K562 treated with DMSO at 1 percent for 24 hours (cell line): Measurements from ENCODE around the gene FTCDNL1. TPM values are rescaled to one million over a fixed set of nuclear protein-coding genes. Genes with fewer than 3 reads are reported as not detected.

ENCODE experiments used
- total RNA-seq: library from RNA; unstranded; fragments of 300-600 nt; gene quantifications from 2 replicates; pipeline ENCODE4 v1.2.3, GENCODE V29; 2022; ENCODE audit warnings: low read depth; ENCODE audit not compliant: insufficient read depth

FTCDNL1 gene
- not detected in 2 replicates for total RNA-seq

GRCh38 chr2:199850718-199851500 is at the start of gene FTCDNL1:
Gene FTCDNL1, minus strand, starts transcription at chr2:199851192. Its CDS starts 2,230 bp downstream, at chr2:199848962.

Other genes with a start within 250 kb of the FTCDNL1 start
- 3.3 and 3.7 TPM in 2 replicates for gene C2orf69, start 60.1 kb upstream of the FTCDNL1 start, total RNA-seq
- gene TYW5, start 104.3 kb upstream of the FTCDNL1 start, total RNA-seq = 1.2 and 1.5 TPM in 2 replicates
- gene MAIP1, start 104.4 kb upstream of the FTCDNL1 start, total RNA-seq = 14.5 and 15.2 TPM in 2 replicates